VCaP (cell line): ENCODE measurements around the gene CEP85L.

Source experiments
- H3K27ac ChIP-seq: fragments of 450-650 bp; 2 replicates; pipeline ENCODE4 v1.5.1; 2017
- TF ChIP-seq, protein P1 (sequence below): fragments of 450-650 bp; conservative IDR thresholded peaks from 2 replicates; pipeline ENCODE4 v1.5.1; 2017; ENCODE audit warnings: mild to moderate bottlenecking, moderate library complexity

The CEP85L gene

DNA sequence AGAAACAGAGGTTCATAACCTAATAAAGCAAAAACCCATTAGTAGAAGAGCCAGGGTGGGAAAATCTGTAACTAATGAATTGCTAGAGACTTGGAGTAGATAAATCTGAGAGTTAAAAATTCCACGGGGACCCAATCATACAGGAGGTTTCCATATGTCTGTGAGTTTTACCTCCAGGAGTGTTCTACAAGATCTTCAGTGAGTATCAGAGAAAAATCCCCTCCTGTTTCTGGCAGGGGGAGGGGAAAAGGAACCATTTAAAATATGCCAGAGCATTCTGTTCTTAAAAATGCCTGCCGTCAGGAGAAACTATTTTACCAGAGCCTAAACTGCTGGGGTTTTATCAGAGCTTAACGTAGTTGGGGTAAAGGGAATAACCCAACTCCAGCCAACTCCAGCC, 157.3 kb downstream of the CEP85L start:
- TF ChIP-seq, protein P1, sequence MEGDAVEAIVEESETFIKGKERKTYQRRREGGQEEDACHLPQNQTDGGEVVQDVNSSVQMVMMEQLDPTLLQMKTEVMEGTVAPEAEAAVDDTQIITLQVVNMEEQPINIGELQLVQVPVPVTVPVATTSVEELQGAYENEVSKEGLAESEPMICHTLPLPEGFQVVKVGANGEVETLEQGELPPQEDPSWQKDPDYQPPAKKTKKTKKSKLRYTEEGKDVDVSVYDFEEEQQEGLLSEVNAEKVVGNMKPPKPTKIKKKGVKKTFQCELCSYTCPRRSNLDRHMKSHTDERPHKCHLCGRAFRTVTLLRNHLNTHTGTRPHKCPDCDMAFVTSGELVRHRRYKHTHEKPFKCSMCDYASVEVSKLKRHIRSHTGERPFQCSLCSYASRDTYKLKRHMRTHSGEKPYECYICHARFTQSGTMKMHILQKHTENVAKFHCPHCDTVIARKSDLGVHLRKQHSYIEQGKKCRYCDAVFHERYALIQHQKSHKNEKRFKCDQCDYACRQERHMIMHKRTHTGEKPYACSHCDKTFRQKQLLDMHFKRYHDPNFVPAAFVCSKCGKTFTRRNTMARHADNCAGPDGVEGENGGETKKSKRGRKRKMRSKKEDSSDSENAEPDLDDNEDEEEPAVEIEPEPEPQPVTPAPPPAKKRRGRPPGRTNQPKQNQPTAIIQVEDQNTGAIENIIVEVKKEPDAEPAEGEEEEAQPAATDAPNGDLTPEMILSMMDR = no peak
- H3K27ac ChIP-seq = no peak overlapping the region

DNA sequence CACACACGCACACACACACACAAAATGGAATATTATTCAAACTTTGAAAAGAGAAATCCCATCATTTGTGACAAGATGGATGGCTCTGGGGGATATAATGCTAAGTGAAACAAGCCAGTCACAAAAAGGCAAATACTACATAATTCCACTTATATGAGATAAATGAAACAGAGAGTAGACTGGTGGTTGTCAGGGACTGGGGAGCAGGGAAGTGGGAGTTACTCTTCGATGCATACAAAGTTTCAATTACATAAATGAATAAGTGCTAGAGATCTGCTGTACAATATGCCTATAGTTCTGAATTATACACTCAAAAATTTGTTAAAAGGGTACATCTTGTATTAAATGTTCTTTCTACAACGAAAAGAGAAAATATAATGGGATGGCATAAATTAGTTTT, 161.4 kb downstream of the CEP85L start:
- TF ChIP-seq, protein P1 = no peak
- H3K27ac ChIP-seq = no peak overlapping the region

DNA sequence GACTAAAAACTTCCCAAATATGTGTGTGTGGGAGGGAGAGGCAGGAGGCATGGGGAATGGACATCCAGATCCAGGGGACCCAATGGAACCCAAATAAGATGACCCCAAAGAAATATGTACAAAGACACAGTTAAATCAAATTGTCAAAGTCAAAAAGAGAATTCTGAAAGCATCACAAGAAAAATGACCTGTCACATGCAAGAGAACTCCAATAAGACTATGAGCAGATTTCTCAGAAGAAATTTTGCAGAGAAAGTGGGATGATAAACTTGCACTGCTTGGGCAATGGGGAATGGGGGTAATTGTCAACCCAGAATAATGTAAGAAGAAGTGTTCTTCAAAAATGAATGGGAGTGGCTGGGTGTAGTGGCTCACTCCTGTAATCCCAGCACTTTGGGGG, 162.8 kb downstream of the CEP85L start:
- TF ChIP-seq, protein P1 = no peak
- no peak overlapping the region for H3K27ac ChIP-seq

DNA sequence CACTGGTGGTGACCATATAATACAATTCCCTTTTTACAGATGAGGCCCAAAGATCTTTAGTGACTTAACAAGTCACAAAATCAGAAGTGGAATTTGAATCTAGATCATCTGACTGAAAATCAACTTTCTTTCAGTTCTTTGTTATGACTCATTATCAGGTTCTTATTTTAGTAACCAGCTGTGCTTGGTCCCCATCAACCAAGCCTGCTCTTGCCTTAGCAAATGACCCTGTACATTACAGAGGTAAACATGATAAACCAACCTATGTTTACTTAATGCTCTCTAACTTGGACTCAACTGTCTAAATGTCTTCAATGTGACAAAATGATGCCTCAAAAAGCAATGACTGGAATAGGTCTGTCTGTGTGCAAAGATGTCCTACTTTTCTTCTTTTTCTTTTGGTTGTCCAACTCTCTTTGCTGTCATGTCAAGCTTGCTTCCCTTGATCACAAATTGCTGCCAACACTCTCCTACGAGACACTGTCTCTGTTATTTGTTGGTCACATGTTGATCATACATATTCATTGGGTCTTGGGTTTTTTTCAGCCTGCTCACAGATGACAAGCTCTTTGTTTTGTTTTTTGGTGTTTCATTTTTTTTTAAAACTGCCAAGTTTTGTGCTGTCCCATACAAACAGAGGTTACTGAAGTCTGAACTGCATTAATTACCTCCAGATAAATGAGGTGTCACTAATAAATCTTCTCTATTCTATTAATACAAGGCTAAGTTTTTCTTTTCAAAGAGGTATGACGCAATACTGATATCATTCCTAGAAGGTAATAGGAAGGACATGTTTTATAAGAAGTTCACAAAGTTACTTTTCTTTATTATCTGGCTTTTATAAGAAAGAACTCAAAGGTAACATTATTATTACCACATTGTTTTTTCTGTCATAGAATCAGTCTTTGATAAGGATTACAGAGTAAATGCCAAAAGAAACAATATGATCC, 165.5 kb downstream of the CEP85L start:
- H3K27ac ChIP-seq = no peak overlapping the region
- TF ChIP-seq, protein P1 = no peak

DNA sequence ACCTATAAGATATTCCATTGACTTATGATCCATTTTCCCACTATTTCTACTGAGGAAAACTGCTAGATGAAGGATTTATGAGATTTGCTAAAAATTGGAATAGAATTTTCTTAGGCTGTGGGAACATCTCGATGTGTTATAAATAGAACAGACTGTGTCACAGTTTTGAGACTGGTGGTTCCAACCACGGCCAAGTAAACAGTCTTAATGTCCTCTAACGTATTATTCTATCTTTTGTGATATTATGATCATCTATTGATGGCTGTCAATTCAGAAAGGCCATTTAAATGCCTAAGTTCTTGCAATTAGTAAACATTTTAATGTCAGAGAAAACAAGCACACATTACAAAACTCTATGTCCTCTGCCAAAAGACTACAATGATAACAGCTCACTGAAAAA, 174.8 kb downstream of the CEP85L start:
- TF ChIP-seq, protein P1 = no peak
- H3K27ac ChIP-seq = no peak overlapping the region

DNA sequence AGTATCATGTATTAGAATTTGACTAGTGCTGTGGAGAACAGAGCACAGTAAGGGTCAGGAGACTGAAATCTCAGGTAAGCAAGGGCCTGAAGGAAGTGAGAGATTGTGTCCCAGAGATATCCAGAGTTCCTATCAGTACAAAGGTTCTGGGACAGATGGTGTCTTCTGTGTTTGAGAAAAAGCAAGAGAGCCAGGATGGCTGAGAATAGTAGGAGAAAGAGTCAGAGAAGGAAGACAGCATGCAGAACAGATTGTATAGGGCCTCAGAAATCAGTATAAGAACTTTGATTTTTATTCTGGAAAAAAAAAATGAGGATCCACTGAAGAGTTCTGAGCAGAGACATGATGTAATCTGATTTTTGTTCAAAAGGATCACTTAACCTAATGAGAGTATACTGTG, 178.1 kb downstream of the CEP85L start:
- TF ChIP-seq, protein P1 = no peak
- H3K27ac ChIP-seq = no peak overlapping the region

DNA sequence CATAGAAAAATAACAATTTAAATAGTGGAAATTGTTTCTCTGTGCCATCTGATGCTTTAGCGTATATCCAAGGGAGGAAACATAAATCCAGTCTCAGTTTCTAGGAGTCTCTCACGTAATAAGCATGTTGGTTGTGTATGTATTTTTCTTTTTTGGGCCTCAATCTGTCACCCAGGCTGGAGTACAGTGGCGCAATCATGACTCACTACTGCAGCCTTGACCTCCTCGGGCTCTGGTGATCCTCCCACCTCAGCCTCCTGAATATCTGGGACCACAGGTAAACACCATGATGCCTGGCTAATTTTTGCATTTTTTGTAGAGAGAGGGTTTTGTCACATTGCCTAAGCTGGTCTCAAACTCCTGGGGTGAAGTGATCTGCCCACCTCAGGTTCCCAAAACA, 181.9 kb downstream of the CEP85L start:
- TF ChIP-seq, protein P1 = no peak
- peak overlapping the region; percentile 69 for H3K27ac ChIP-seq
